HCT116 (cell line): ENCODE measurements around the gene MOB3C. TPM values are rescaled to one million over a fixed set of nuclear protein-coding genes. Genes with fewer than 3 reads are reported as not detected.

ENCODE experiments used
- ATAC-seq: fragments of 200-7000 bp; cut with Tn5 transposase; 2 replicates; pipeline ENCODE4 v1.9.1; 2020; ENCODE audit warnings: mild to moderate bottlenecking, moderate library complexity
- BruUV-seq: library from RNA; stranded (reverse); fragments of 400-500 nt; replicated peaks from 2 replicates; lab custom pipeline; 2021; lab: Mats Ljungman, UMichigan
- CTCF ChIA-PET: fragments of 300-600 bp; sonication (Branson Sonifier 250); formaldehyde crosslinking; loops from one replicate; lab custom pipeline; 2021; ENCODE audit warnings: antibody characterized with exemption; lab: Charles Lee
- POLR2A ChIA-PET: fragments of 300-600, 350-600 bp; sonication (Branson Sonifier 250); formaldehyde crosslinking; loops from one replicate; lab custom pipeline; 2021; ENCODE audit warnings: antibody characterized with exemption; lab: Charles Lee
- RAD21 ChIA-PET, 2 experiments: fragments of 300-600 bp; sonication (Branson Sonifier 250); formaldehyde crosslinking; loops; one replicate each; lab custom pipeline; 2023; ENCODE audit warnings: low total read pairs in 2 of 2; ENCODE audit not compliant: uncharacterized antibody in 2 of 2, unreplicated experiment in 2 of 2, low non-redundant PET in 1 of 2; lab: Charles Lee
- DNase-seq: peaks from one replicate; pipeline ENCODE4 v3.0.0-alpha.2; 2010; ENCODE audit warnings: low read depth, low spot score
- H2AFZ ChIP-seq: fragments of 200-600 bp; shearing (Covaris generic), sonication (generic); 2 replicates; pipeline ENCODE4 v1.6.1; 2017; ENCODE audit warnings: low read depth, mixed run types, mixed read lengths, antibody characterized with exemption, low read length; ENCODE audit not compliant: poor library complexity, severe bottlenecking
- H3K27ac ChIP-seq: 2 replicates; pipeline ENCODE4 v1.5.1; 2012; ENCODE audit warnings: low read depth, low read length
- H3K27me3 ChIP-seq: fragments of 200-600 bp; sonication (generic); 2 replicates; pipeline ENCODE4 v1.6.1; 2016; ENCODE audit warnings: mixed run types, low read length, mixed read lengths; ENCODE audit not compliant: insufficient read depth
- H3K36me3 ChIP-seq, 2 experiments: fragments of 200-500 bp in 1 of 2; fragments of 200-600 bp in 1 of 2; sonication (Bioruptor generic) in 1 of 2; sonication (generic) in 1 of 2; 2 replicates each; pipeline versions ENCODE4 v1.5.1 to v1.6.1; 2014 to 2016; ENCODE audit warnings: low read length in 2 of 2, inconsistent platforms in 1 of 2, mixed read lengths in 1 of 2, mixed run types in 1 of 2; ENCODE audit not compliant: insufficient read depth in 2 of 2, control insufficient read depth in 1 of 2
- H3K4me1 ChIP-seq, 2 experiments: fragments of 200-600 bp in 1 of 2; sonication (generic) in 1 of 2; 2 replicates each; pipeline versions ENCODE4 v1.5.1 to v1.6.1; 2012 to 2017; ENCODE audit warnings: low read length in 2 of 2, inconsistent platforms in 1 of 2, mild to moderate bottlenecking in 1 of 2, mixed read lengths in 1 of 2, mixed run types in 1 of 2, moderate library complexity in 1 of 2; ENCODE audit not compliant: insufficient read depth in 2 of 2, control insufficient read depth in 1 of 2
- H3K4me2 ChIP-seq: fragments of 200-600 bp; sonication (generic); 2 replicates; pipeline ENCODE4 v1.6.1; 2017; ENCODE audit warnings: mixed run types, low read length, mixed read lengths
- H3K4me3 ChIP-seq, 2 experiments: fragments of 200-600 bp in 1 of 2; sonication (generic) in 1 of 2; replicated peaks in 1 of 2; 2 replicates each; pipeline ENCODE4 v1.5.1; 2011 to 2016; ENCODE audit warnings: low read length in 2 of 2, control low read depth in 1 of 2, low read depth in 1 of 2, mild to moderate bottlenecking in 1 of 2, mixed read lengths in 1 of 2, mixed run types in 1 of 2
- H3K79me2 ChIP-seq: fragments of 200-600 bp; sonication (generic); 2 replicates; pipeline ENCODE4 v1.6.1; 2017; ENCODE audit warnings: mild to moderate bottlenecking, mixed run types, low read length, moderate library complexity, mixed read lengths; ENCODE audit not compliant: insufficient read depth
- H3K9ac ChIP-seq: fragments of 200-600 bp; sonication (generic); 2 replicates; pipeline ENCODE4 v1.6.1; 2016; ENCODE audit warnings: low read length, mixed read lengths
- H3K9me2 ChIP-seq: fragments of 200-600 bp; sonication (generic), shearing (Covaris generic); 2 replicates; pipeline ENCODE4 v1.6.1; 2017; ENCODE audit warnings: mixed run types, mild to moderate bottlenecking, moderate library complexity; ENCODE audit not compliant: insufficient read depth
- H3K9me3 ChIP-seq, 2 experiments: fragments of 200-500 bp in 1 of 2; fragments of 200-600 bp in 1 of 2; sonication (Bioruptor generic) in 1 of 2; sonication (generic) in 1 of 2; 2 replicates each; pipeline ENCODE4 v1.6.1; 2014 to 2017; ENCODE audit warnings: low read length in 2 of 2, mixed read lengths in 2 of 2, inconsistent platforms in 1 of 2, low read depth in 1 of 2, mild to moderate bottlenecking in 1 of 2, mixed run types in 1 of 2, moderate library complexity in 1 of 2; ENCODE audit not compliant: control insufficient read depth in 1 of 2, insufficient read depth in 1 of 2
- H4K20me1 ChIP-seq: fragments of 200-600 bp; sonication (generic), shearing (Covaris generic); 2 replicates; pipeline ENCODE4 v1.6.1; 2017; ENCODE audit warnings: mixed run types, mild to moderate bottlenecking, moderate library complexity; ENCODE audit not compliant: insufficient read depth
- CBX3 ChIP-seq: IDR thresholded peaks from 2 replicates; pipeline ENCODE4 v1.6.1; 2012; ENCODE audit warnings: low read depth
- CEBPB ChIP-seq: IDR thresholded peaks from 2 replicates; pipeline ENCODE4 v1.6.1; 2012; ENCODE audit warnings: low read depth
- EGR1 ChIP-seq: IDR thresholded peaks from 2 replicates; pipeline ENCODE4 v1.6.1; 2012; ENCODE audit warnings: low read depth
- ELF1 ChIP-seq: IDR thresholded peaks from 2 replicates; pipeline ENCODE4 v1.6.1; 2012; ENCODE audit warnings: low read depth, borderline replicate concordance
- EZH2 ChIP-seq: fragments of 200-600 bp; sonication (generic); IDR thresholded peaks from 2 replicates; pipeline ENCODE4 v1.6.1; 2017; ENCODE audit warnings: antibody characterized with exemption, mixed run types
- EZH2phosphoT487 ChIP-seq: fragments of 200-600 bp; IDR thresholded peaks from 2 replicates; pipeline ENCODE4 v1.6.1; 2018; ENCODE audit warnings: antibody characterized with exemption, borderline replicate concordance
- JUND ChIP-seq: IDR thresholded peaks from 2 replicates; pipeline ENCODE4 v1.6.1; 2012
- MAX ChIP-seq: IDR thresholded peaks from 2 replicates; pipeline ENCODE4 v1.6.1; 2012
- POLR2A ChIP-seq: IDR thresholded peaks from 2 replicates; pipeline ENCODE4 v1.7.0; 2011; ENCODE audit warnings: borderline replicate concordance; ENCODE audit not compliant: insufficient read depth, insufficient read length; ENCODE audit errors: extremely low read depth
- POLR2AphosphoS5 ChIP-seq: IDR thresholded peaks from 2 replicates; pipeline ENCODE4 v1.6.1; 2011; ENCODE audit warnings: mild to moderate bottlenecking, low read depth, low read length, moderate library complexity
- RAD21 ChIP-seq: IDR thresholded peaks from 2 replicates; pipeline ENCODE4 v1.6.1; 2012; ENCODE audit warnings: low read depth, mild to moderate bottlenecking
- REST ChIP-seq: IDR thresholded peaks from 2 replicates; pipeline ENCODE4 v1.6.1; 2012; ENCODE audit warnings: low read depth
- SIN3A ChIP-seq: IDR thresholded peaks from 2 replicates; pipeline ENCODE4 v1.6.1; 2012; ENCODE audit warnings: low read depth
- SP1 ChIP-seq: IDR thresholded peaks from 2 replicates; pipeline ENCODE4 v1.6.1; 2012; ENCODE audit warnings: low read depth
- SRF ChIP-seq: IDR thresholded peaks from 2 replicates; pipeline ENCODE4 v1.6.1; 2012; ENCODE audit warnings: low read depth
- ZBTB33 ChIP-seq: IDR thresholded peaks from 2 replicates; pipeline ENCODE4 v1.6.1; 2011; ENCODE audit warnings: mild to moderate bottlenecking, low read length, moderate library complexity; ENCODE audit not compliant: insufficient replicate concordance; ENCODE audit errors: extremely low read depth
- ZFX ChIP-seq: fragments of 450-650 bp; IDR thresholded peaks from 2 replicates; pipeline ENCODE4 v1.6.1; 2017
- ZNF274 ChIP-seq: fragments of 200-500 bp; sonication (Bioruptor generic); IDR thresholded peaks from 2 replicates; pipeline ENCODE4 v1.6.1; 2014; ENCODE audit warnings: mild to moderate bottlenecking, low read depth, low read length, inconsistent platforms
- intact Hi-C: fragments of 100-400 bp; cut with micrococcal nuclease; formaldehyde crosslinking; loops from 2 replicates; pipeline ENCODE4 v1.10.0; 2022
- total RNA-seq: library from RNA; stranded (reverse); gene quantifications from one replicate; pipeline ENCODE4 v1.2.1, GENCODE V29; 2021; ENCODE audit not compliant: unreplicated experiment
- TF ChIP-seq, protein P1 (sequence below), 3 experiments: fragments of 200-600 bp in 1 of 3; sonication (generic) in 1 of 3; IDR thresholded peaks in 2 of 3; conservative IDR thresholded peaks in 1 of 3; 2 replicates each; pipeline ENCODE4 v1.5.1; 2012 to 2017; ENCODE audit warnings: low read depth in 2 of 3, low read length in 2 of 3, antibody characterized with exemption in 1 of 3, borderline replicate concordance in 1 of 3, control low read depth in 1 of 3, mild to moderate bottlenecking in 1 of 3, mixed read lengths in 1 of 3, mixed run types in 1 of 3, moderate library complexity in 1 of 3; ENCODE audit not compliant: insufficient read depth in 1 of 3
- TF ChIP-seq, protein P2 (sequence below): IDR thresholded peaks from 2 replicates; pipeline ENCODE4 v1.6.1; 2012

MOB3C gene
- total RNA-seq, 1 experiment from 2014 or later, result 5.5 TPM

- Histone ChIP-seq H3K36me3 (peaks cover 0 to 6% of the 10 kb centered on the region in 2 experiments; a peak in 2 of 4 replicates), H3K9me3 (no peaks in the 10 kb centered on the region), H3K79me2 (no peaks in the 10 kb centered on the region), H2AFZ (no peak overlapping the region), H3K27ac (no peak overlapping the region), H3K9me2 (no peaks in the 10 kb centered on the region), H3K27me3 (no peaks in the 10 kb centered on the region), H3K4me2 (no peak overlapping the region), H4K20me1 (no peaks in the 10 kb centered on the region), H3K4me3 (no peak overlapping the region), H3K9ac (no peak overlapping the region), H3K4me1 (no peaks in the 10 kb centered on the region)
- no TSS peak for BruUV-seq
- ChIA-PET RAD21 (no interaction called here), POLR2A (no interaction called here), CTCF (no interaction called here)
- TF ChIP-seq MAX (no peak), EGR1 (no peak), CEBPB (no peak), EZH2 (no peak), JUND (no peak), ELF1 (no peak), REST (no peak), ZBTB33 (no peak), RAD21 (no peak), CBX3 (no peak), EZH2phosphoT487 (no peak), SRF (no peak), SIN3A (no peak), ZFX (no peak), POLR2A (no peak), SP1 (no peak), ZNF274 (no peak), POLR2AphosphoS5 (no peak)
- TF ChIP-seq, protein P1, sequence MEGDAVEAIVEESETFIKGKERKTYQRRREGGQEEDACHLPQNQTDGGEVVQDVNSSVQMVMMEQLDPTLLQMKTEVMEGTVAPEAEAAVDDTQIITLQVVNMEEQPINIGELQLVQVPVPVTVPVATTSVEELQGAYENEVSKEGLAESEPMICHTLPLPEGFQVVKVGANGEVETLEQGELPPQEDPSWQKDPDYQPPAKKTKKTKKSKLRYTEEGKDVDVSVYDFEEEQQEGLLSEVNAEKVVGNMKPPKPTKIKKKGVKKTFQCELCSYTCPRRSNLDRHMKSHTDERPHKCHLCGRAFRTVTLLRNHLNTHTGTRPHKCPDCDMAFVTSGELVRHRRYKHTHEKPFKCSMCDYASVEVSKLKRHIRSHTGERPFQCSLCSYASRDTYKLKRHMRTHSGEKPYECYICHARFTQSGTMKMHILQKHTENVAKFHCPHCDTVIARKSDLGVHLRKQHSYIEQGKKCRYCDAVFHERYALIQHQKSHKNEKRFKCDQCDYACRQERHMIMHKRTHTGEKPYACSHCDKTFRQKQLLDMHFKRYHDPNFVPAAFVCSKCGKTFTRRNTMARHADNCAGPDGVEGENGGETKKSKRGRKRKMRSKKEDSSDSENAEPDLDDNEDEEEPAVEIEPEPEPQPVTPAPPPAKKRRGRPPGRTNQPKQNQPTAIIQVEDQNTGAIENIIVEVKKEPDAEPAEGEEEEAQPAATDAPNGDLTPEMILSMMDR (IDR thresholded peaks at IDR 0.05 in 2 of 3, conservative IDR thresholded peaks at IDR 0.05 in 1 of 3; ENCODE audit: borderline replicate concordance in 1 of 3, insufficient read depth in 1 of 3, low read depth in 2 of 3, low read length in 2 of 3), result no peak
- TF ChIP-seq, protein P2, sequence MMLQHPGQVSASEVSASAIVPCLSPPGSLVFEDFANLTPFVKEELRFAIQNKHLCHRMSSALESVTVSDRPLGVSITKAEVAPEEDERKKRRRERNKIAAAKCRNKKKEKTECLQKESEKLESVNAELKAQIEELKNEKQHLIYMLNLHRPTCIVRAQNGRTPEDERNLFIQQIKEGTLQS, result no peak
- ATAC-seq (no peak), DNase-seq (no peak)
- intact Hi-C loops, result no loop called here
Measured at GRCh38 chr1:46562498-46562897, 54.1 kb downstream of the MOB3C start.
